KMS-11 (cell line): ENCODE results near the gene TXNRD3.

Source experiments
- H2AFZ ChIP-seq: fragments of 200-600 bp; sonication (generic); 2 replicates; pipeline ENCODE4 v1.6.1; 2016; ENCODE audit warnings: antibody characterized with exemption, mixed run types, low read depth
- H3K27ac ChIP-seq: fragments of 200-600 bp; sonication (generic); 2 replicates; pipeline ENCODE4 v1.6.1; 2016; ENCODE audit warnings: mild to moderate bottlenecking, mixed run types
- H3K27me3 ChIP-seq: fragments of 200-600 bp; sonication (generic); 2 replicates; pipeline ENCODE4 v1.6.1; 2017; ENCODE audit warnings: mild to moderate bottlenecking, low read depth, mixed run types, moderate library complexity; ENCODE audit not compliant: insufficient read depth
- H3K36me3 ChIP-seq: fragments of 200-600 bp; sonication (generic); 2 replicates; pipeline ENCODE4 v1.6.1; 2017; ENCODE audit warnings: mild to moderate bottlenecking, mixed run types; ENCODE audit not compliant: insufficient read depth
- H3K4me1 ChIP-seq: fragments of 200-600 bp; sonication (generic); 2 replicates; pipeline ENCODE4 v1.6.1; 2016; ENCODE audit warnings: mild to moderate bottlenecking, low read depth, mixed run types; ENCODE audit not compliant: poor library complexity, severe bottlenecking
- H3K4me2 ChIP-seq: fragments of 200-600 bp; sonication (generic); 2 replicates; pipeline ENCODE4 v1.7.0; 2016; ENCODE audit warnings: mild to moderate bottlenecking, mixed run types
- H3K4me3 ChIP-seq: fragments of 200-600 bp; sonication (generic); IDR thresholded peaks from 2 replicates; pipeline ENCODE4 v1.6.1; 2017; ENCODE audit warnings: low read depth, low read length, mixed read lengths; ENCODE audit not compliant: insufficient read depth
- H3K79me2 ChIP-seq: fragments of 200-600 bp; sonication (generic); 2 replicates; pipeline ENCODE4 v1.6.1; 2016; ENCODE audit warnings: low read depth, mixed run types; ENCODE audit not compliant: insufficient read depth
- H3K9ac ChIP-seq: fragments of 200-600 bp; sonication (generic); 2 replicates; pipeline ENCODE4 v1.6.1; 2016; ENCODE audit warnings: mild to moderate bottlenecking, mixed run types
- H4K20me1 ChIP-seq: fragments of 200-600 bp; sonication (generic); 2 replicates; pipeline ENCODE4 v1.6.1; 2016; ENCODE audit warnings: mild to moderate bottlenecking, mixed run types; ENCODE audit not compliant: insufficient read depth
- TF ChIP-seq, protein P1 (sequence below): fragments of 200-600 bp; sonication (generic); conservative IDR thresholded peaks from 2 replicates; pipeline ENCODE4 v1.6.1; 2017; ENCODE audit warnings: low read depth, mild to moderate bottlenecking, antibody characterized with exemption, low read length, moderate library complexity, mixed read lengths

Gene TXNRD3

DNA sequence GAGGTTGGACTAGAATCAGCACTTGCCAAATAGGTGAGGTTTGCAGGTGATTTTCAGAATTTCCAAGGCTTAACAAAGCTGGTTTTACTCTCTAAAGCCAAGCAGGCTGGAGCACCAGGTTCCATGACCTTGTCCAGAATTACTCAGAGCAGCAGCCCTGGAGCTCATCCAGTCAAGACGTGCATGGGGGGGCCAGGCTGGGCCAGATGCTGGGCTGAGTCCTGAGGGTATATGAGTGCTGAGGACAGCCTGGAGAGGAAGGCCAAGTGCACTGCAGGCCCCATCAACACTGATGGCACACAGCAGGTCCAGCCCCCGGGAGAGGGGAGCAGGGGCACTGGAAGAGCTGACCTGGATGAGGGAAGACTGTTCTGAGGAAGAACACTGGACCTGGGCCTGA lies 3.0 kb upstream of the TXNRD3 start:
- peaks cover 13% of the 10 kb centered on the region for H3K4me1 ChIP-seq
- TF ChIP-seq, protein P1, sequence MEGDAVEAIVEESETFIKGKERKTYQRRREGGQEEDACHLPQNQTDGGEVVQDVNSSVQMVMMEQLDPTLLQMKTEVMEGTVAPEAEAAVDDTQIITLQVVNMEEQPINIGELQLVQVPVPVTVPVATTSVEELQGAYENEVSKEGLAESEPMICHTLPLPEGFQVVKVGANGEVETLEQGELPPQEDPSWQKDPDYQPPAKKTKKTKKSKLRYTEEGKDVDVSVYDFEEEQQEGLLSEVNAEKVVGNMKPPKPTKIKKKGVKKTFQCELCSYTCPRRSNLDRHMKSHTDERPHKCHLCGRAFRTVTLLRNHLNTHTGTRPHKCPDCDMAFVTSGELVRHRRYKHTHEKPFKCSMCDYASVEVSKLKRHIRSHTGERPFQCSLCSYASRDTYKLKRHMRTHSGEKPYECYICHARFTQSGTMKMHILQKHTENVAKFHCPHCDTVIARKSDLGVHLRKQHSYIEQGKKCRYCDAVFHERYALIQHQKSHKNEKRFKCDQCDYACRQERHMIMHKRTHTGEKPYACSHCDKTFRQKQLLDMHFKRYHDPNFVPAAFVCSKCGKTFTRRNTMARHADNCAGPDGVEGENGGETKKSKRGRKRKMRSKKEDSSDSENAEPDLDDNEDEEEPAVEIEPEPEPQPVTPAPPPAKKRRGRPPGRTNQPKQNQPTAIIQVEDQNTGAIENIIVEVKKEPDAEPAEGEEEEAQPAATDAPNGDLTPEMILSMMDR, result no peak
- H3K79me2 ChIP-seq, result no peaks in the 10 kb centered on the region
- no peaks in the 10 kb centered on the region for H4K20me1 ChIP-seq
- H2AFZ ChIP-seq, result no peak overlapping the region
- no peaks in the 10 kb centered on the region for H3K36me3 ChIP-seq
- H3K27me3 ChIP-seq, result no peaks in the 10 kb centered on the region
- H3K4me2 ChIP-seq, result no peak overlapping the region
- H3K4me3 ChIP-seq, result no peak overlapping the region
- no peak overlapping the region for H3K9ac ChIP-seq
- no peak overlapping the region for H3K27ac ChIP-seq

DNA sequence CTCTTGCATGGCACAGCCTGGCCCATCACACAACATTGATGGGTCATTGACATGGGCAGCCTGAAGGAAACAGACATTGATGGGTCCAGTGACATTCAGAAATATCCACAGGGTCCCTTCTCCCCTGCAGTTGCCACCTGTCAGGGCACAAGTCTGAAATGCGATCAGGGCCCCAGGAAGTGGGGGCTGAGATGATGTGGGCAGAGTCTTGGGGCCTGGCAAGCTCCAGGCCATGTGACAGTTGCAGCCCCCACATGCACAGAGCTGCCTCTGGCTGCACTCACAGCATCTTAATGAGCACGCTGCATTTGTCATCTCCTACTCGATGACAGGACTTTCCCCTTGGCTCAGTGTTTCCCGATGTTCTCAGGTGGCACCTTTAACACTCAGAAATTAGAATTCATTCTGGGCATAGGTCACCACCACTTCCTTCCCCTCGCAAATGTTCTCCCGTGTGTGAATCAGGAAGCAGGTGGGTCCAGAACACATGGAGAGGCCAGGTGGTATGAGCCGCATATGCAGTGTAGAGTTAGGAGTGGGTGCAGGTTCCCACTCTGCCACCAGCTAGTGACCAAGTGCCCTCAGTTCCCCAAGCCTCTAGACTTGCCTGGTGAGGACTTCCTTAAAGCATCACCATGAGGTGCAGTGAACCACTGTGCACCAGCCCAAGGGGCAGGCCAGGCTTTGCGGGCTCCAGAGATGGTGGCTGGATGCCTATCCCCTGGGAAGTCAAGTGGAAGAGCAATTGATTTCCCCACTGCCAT lies 1.6 kb upstream of the TXNRD3 start:
- Histone ChIP-seq H3K36me3 (no peaks in the 10 kb centered on the region), H2AFZ (no peak overlapping the region), H3K27ac (no peak overlapping the region), H4K20me1 (no peaks in the 10 kb centered on the region), H3K79me2 (no peaks in the 10 kb centered on the region), H3K4me2 (no peak overlapping the region), H3K9ac (no peak overlapping the region), H3K4me1 (peaks cover 13% of the 10 kb centered on the region), H3K27me3 (no peaks in the 10 kb centered on the region), H3K4me3 (no peak overlapping the region)
- TF ChIP-seq, protein P1, result no peak

DNA sequence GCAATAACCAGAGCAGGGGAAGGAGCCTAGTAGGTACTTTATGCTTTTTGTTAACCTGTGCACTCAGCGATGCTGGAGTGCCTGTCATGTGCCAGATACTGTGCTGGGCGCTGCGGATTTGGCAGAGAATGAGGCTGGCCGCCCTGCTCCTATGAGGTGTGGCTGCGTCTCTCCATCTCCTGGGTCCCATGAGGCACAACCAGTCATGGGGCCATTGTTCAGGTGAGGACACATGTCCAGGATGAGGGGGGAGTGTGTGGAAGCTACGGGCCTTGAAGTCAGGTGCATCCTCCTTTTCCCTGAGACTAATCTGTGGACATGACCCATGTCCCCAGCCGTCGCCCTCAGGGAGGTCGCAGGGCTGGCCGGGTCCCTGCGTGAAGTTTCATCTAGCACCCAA lies 963 bp upstream of the TXNRD3 start:
- Histone ChIP-seq H3K36me3 (no peaks in the 10 kb centered on the region), H3K27me3 (no peaks in the 10 kb centered on the region), H2AFZ (no peak overlapping the region; the same call in 1 of the 2 replicates), H3K4me2 (no peak overlapping the region), H3K27ac (no peak overlapping the region), H4K20me1 (no peaks in the 10 kb centered on the region), H3K4me1 (peaks cover 13% of the 10 kb centered on the region), H3K79me2 (no peaks in the 10 kb centered on the region), H3K9ac (no peak overlapping the region), H3K4me3 (no peak overlapping the region)
- TF ChIP-seq, protein P1, result no peak

DNA sequence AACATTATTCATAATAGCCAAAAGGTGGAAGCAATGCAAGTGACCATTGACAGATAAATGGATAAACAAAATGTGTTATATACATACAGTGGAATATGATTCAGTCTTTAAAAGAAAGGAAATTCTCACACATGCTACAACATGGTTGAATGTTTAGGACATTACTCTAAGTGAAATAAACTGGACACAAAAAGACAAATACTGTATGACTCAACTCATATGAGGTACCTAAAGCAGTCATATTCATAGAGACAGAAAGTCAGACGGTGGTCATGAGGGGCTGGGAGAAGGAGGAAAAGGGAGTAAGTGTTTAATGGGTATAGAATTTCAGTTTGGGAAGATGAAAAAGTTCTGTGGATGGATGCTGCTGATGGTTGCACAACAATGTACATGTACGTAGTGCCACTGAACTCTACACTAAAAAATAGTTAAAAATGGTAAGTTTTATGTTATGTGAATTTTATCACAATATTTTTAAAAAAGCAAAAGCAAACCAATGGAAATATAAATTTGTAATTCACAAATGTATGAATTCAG lies 5.3 kb downstream of the TXNRD3 start:
- no peak overlapping the region for H3K4me2 ChIP-seq
- TF ChIP-seq, protein P1, result no peak
- no peaks in the 10 kb centered on the region for H3K36me3 ChIP-seq

More for the DNA sequence above, 5.3 kb downstream of the TXNRD3 start:
- Histone ChIP-seq H3K27me3 (no peaks in the 10 kb centered on the region), H3K4me1 (peaks cover 8% of the 10 kb centered on the region), H3K4me3 (no peak overlapping the region), H3K9ac (no peak overlapping the region), H3K79me2 (no peaks in the 10 kb centered on the region), H2AFZ (no peak overlapping the region), H3K27ac (no peak overlapping the region), H4K20me1 (no peaks in the 10 kb centered on the region)
